Measurements from ENCODE around the gene TRABD. TPM values are rescaled to one million over a fixed set of nuclear protein-coding genes. Genes with fewer than 3 reads are reported as not detected.

The TRABD gene
- total RNA-seq, 1 experiment from 2014 or later = 55.7 TPM

DNA sequence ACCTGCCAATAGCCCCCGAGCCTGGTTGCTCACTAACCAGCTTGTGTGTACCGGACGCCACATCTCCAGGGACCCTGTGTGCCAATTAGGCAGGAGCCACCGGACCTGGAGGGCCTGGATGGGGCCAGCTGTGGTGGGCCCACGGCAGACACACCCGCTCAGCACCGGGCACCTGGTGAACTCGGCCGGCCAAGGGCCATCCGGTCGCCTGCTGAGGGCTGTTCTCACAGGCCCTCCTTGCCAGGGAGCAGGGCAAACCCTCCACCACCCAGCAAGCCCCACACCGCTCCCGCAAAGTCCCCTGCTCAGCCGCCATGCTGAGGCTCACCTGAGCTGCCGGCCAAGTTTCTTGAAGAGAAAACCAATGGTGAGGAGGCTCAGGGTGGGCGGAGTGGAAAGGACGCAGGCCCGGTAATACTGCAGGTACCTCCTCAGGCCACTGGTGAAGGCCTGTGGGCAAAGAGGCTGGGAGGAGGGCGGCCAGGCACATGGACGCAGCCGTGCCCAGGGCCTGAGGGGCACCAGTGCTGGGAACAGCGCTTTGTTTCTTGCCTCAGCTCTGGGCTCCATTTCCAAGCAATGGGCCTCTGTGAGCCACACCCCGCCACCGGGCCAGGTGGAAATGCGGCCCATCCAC lies 42.0 kb downstream of the TRABD start:
- TF ChIP-seq, protein P1, sequence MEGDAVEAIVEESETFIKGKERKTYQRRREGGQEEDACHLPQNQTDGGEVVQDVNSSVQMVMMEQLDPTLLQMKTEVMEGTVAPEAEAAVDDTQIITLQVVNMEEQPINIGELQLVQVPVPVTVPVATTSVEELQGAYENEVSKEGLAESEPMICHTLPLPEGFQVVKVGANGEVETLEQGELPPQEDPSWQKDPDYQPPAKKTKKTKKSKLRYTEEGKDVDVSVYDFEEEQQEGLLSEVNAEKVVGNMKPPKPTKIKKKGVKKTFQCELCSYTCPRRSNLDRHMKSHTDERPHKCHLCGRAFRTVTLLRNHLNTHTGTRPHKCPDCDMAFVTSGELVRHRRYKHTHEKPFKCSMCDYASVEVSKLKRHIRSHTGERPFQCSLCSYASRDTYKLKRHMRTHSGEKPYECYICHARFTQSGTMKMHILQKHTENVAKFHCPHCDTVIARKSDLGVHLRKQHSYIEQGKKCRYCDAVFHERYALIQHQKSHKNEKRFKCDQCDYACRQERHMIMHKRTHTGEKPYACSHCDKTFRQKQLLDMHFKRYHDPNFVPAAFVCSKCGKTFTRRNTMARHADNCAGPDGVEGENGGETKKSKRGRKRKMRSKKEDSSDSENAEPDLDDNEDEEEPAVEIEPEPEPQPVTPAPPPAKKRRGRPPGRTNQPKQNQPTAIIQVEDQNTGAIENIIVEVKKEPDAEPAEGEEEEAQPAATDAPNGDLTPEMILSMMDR (IDR thresholded peaks at IDR 0.05) = no peak
- no peak for TF ChIP-seq TCF7L2 (IDR thresholded peaks at IDR 0.05; ENCODE audit: low read depth, low read length)
- TF ChIP-seq SIN3A (IDR thresholded peaks at IDR 0.05; ENCODE audit: borderline replicate concordance, insufficient read depth, low read depth, low read length) = no peak
- TF ChIP-seq, protein P2, sequence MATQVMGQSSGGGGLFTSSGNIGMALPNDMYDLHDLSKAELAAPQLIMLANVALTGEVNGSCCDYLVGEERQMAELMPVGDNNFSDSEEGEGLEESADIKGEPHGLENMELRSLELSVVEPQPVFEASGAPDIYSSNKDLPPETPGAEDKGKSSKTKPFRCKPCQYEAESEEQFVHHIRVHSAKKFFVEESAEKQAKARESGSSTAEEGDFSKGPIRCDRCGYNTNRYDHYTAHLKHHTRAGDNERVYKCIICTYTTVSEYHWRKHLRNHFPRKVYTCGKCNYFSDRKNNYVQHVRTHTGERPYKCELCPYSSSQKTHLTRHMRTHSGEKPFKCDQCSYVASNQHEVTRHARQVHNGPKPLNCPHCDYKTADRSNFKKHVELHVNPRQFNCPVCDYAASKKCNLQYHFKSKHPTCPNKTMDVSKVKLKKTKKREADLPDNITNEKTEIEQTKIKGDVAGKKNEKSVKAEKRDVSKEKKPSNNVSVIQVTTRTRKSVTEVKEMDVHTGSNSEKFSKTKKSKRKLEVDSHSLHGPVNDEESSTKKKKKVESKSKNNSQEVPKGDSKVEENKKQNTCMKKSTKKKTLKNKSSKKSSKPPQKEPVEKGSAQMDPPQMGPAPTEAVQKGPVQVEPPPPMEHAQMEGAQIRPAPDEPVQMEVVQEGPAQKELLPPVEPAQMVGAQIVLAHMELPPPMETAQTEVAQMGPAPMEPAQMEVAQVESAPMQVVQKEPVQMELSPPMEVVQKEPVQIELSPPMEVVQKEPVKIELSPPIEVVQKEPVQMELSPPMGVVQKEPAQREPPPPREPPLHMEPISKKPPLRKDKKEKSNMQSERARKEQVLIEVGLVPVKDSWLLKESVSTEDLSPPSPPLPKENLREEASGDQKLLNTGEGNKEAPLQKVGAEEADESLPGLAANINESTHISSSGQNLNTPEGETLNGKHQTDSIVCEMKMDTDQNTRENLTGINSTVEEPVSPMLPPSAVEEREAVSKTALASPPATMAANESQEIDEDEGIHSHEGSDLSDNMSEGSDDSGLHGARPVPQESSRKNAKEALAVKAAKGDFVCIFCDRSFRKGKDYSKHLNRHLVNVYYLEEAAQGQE (IDR thresholded peaks at IDR 0.05; ENCODE audit: insufficient read depth in 1 of 2, low read depth in 2 of 2, low read length in 1 of 2) = no peak
- TF ChIP-seq POLR2AphosphoS5 (IDR thresholded peaks at IDR 0.05; ENCODE audit: low read depth, low read length) = no peak
- Histone ChIP-seq H3K36me3 (ENCODE audit: control insufficient read depth, insufficient read depth, low read length) (no peaks in the 10 kb centered on the region), H3K9me3 (ENCODE audit: control insufficient read depth, insufficient read depth, low read depth, low read length) (no peaks in the 10 kb centered on the region), H3K4me3 (ENCODE audit: low read depth in 2 of 2, low read length in 2 of 2) (no peak overlapping the region), H3K27me3 (ENCODE audit: control insufficient read depth, insufficient read depth, low read length) (no peaks in the 10 kb centered on the region), H3K27ac (ENCODE audit: low read length) (no peak overlapping the region), H3K4me1 (ENCODE audit: control insufficient read depth, insufficient read depth, low read length) (no peaks in the 10 kb centered on the region)
- intact Hi-C loops (cut with micrococcal nuclease; ENCODE audit: unreplicated experiment) (no loop called here), in situ Hi-C loops (cut with HindIII; ENCODE audit: low pct_unique_long_range_greater_than_20kb, low sequenced_read_pairs) (no loop called here)
- DNase-seq (ENCODE audit: low read depth, low spot score) (no peak), ATAC-seq (no peak)
- POLR2A ChIA-PET = no interaction called here
- BruUV-seq (replicated peaks) = no TSS peak
- CTCF ChIA-PET = no interaction called here

DNA sequence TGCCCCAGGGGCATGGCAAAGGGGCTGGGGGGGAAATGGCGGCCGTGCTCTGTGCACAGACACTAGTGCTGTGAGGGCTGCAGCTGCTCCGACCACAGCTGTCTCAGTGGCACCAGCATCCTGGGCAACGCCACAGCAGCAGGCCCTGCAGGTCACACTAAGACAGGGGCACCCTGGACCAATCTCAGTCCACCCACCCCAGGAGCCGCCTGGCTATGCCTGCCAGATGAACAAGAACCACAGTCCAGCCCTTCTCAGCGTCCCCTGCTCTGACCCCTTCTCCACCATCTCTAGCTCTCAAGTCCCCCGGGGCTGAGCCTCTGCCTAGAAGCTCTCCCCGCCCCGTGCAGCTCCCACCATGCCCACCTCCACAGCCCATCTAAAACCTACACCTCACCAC lies 42.7 kb downstream of the TRABD start:
- POLR2A ChIA-PET = no interaction called here
- H3K27me3 ChIP-seq (ENCODE audit: control insufficient read depth, insufficient read depth, low read length) = no peaks in the 10 kb centered on the region
- no peak overlapping the region for H3K4me3 ChIP-seq (ENCODE audit: low read depth in 2 of 2, low read length in 2 of 2)
- DNase-seq (ENCODE audit: low read depth, low spot score) = no peak
- H3K36me3 ChIP-seq (ENCODE audit: control insufficient read depth, insufficient read depth, low read length) = no peaks in the 10 kb centered on the region
- H3K27ac ChIP-seq (ENCODE audit: low read length) = no peak overlapping the region
- no peak for ATAC-seq
- no peaks in the 10 kb centered on the region for H3K4me1 ChIP-seq (ENCODE audit: control insufficient read depth, insufficient read depth, low read length)
- TF ChIP-seq SIN3A (IDR thresholded peaks at IDR 0.05; ENCODE audit: borderline replicate concordance, insufficient read depth, low read depth, low read length) = no peak
- TF ChIP-seq, protein P1 (IDR thresholded peaks at IDR 0.05) = no peak
- TF ChIP-seq, protein P2 (IDR thresholded peaks at IDR 0.05; ENCODE audit: insufficient read depth in 1 of 2, low read depth in 2 of 2, low read length in 1 of 2) = no peak
- TF ChIP-seq POLR2AphosphoS5 (IDR thresholded peaks at IDR 0.05; ENCODE audit: low read depth, low read length) = no peak
- TF ChIP-seq TCF7L2 (IDR thresholded peaks at IDR 0.05; ENCODE audit: low read depth, low read length) = no peak
- in situ Hi-C loops (cut with HindIII; ENCODE audit: low pct_unique_long_range_greater_than_20kb, low sequenced_read_pairs) = no loop called here
- intact Hi-C loops (cut with micrococcal nuclease; ENCODE audit: unreplicated experiment) = no loop called here
- BruUV-seq (replicated peaks) = TSS peak; percentile 58
- CTCF ChIA-PET = interaction anchor here (0.5 kb wide), 1 partner anchor 160 kb away, joined by 3 read pairs; no protein-coding TSS in a partner anchor
- no peaks in the 10 kb centered on the region for H3K9me3 ChIP-seq (ENCODE audit: control insufficient read depth, insufficient read depth, low read depth, low read length)
